NT2/D1 (cell line): ENCODE measurements around the gene SGPL1.

Experiments used
- DNase-seq: peaks from one replicate; pipeline ENCODE4 v3.0.0-alpha.2; 2011; ENCODE audit warnings: low read depth, low spot score
- H3K27me3 ChIP-seq: 2 replicates; pipeline ENCODE4 v1.6.0; 2011; ENCODE audit warnings: mild to moderate bottlenecking; ENCODE audit not compliant: insufficient read length, insufficient read depth
- H3K36me3 ChIP-seq: 2 replicates; pipeline ENCODE4 v1.6.1; 2011; ENCODE audit warnings: mild to moderate bottlenecking, low read length, mixed read lengths; ENCODE audit not compliant: insufficient read depth, insufficient read length
- H3K4me1 ChIP-seq: 2 replicates; pipeline ENCODE4 v1.5.1; 2011; ENCODE audit not compliant: insufficient read depth, insufficient read length
- H3K4me3 ChIP-seq: 2 replicates; pipeline ENCODE4 v1.5.1; 2011; ENCODE audit warnings: low read depth; ENCODE audit not compliant: insufficient read length
- H3K9ac ChIP-seq: 2 replicates; pipeline ENCODE4 v1.6.0; 2011; ENCODE audit warnings: low read depth; ENCODE audit not compliant: insufficient read length
- H3K9me3 ChIP-seq: 2 replicates; pipeline ENCODE4 v1.5.1; 2011; ENCODE audit warnings: mild to moderate bottlenecking, low read length; ENCODE audit not compliant: insufficient read depth
- SUZ12 ChIP-seq: IDR thresholded peaks from 2 replicates; pipeline ENCODE4 v1.6.1; 2011; ENCODE audit not compliant: insufficient read length, insufficient read depth; ENCODE audit errors: extremely low read depth
- YY1 ChIP-seq: IDR thresholded peaks from 2 replicates; pipeline ENCODE4 v1.6.1; 2011; ENCODE audit not compliant: insufficient read length, insufficient read depth
- ZNF274 ChIP-seq: IDR thresholded peaks from 2 replicates; pipeline ENCODE4 v1.6.1; 2011; ENCODE audit warnings: mild to moderate bottlenecking, low read depth, low read length

The SGPL1 gene

DNA sequence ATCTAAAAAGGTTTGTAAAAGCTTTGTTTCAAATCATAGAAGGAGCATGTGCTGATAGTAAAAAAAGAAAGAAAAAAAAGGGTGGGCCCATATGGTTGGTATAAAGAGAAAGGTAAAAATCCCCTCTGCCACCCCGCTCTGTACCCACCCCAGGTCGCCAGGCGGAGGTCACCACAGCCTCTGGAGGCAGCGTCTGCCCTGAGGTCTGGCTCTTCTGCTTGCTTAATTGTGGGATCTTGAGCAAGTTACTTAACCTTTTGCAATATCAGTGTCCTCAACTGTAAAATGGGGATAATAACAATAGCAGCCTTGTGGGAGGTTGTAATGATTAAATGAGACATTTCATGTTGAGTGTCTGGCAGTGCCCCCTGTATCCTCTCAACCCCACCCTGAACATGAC is 83.3 kb downstream of the SGPL1 start:
- Histone ChIP-seq H3K4me3 (no peak overlapping the region), H3K4me1 (peaks cover 3% of the 10 kb centered on the region), H3K9ac (no peak overlapping the region), H3K27me3 (no peaks in the 10 kb centered on the region), H3K36me3 (no peaks in the 10 kb centered on the region), H3K9me3 (no peaks in the 10 kb centered on the region)
- DNase-seq: no peak
- TF ChIP-seq SUZ12: no peak

DNA sequence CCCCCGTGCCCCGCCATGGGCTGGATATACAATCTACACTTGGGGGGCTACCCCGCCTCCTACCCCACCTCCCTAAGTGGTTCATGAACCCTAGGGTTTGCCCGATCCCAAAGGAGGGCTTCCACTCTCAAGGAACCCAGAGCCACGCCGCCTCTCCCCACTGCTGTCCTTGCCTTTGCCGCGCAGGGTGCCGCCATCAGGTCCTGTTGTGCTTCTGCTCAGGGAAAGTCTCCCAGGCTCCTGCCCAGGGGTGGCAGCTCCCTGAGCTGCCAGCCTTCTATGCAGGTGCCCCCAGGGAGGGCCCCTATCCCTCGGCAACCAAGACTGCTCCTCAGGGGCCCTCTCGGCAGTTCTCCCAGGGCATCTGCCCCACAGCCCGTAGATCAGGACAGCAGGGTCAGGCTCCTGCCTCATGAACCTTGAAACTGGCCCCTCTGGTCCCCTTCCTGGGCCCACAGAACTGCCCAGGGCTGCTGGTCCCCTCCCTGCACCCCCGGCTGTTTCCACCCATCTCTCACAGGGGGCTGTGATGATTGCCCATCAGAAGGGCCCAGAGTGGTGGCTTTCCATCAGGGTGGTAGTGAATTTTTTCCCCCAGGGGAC is 85.6 kb downstream of the SGPL1 start:
- TF ChIP-seq SUZ12 (no peak), ZNF274 (no peak), YY1 (no peak)
- no peaks in the 10 kb centered on the region for H3K27me3 ChIP-seq
- H3K9me3 ChIP-seq: no peaks in the 10 kb centered on the region
- H3K9ac ChIP-seq: no peak overlapping the region
- H3K36me3 ChIP-seq: no peaks in the 10 kb centered on the region
- H3K4me3 ChIP-seq: no peak overlapping the region
- no peak for DNase-seq
- peaks cover 5% of the 10 kb centered on the region for H3K4me1 ChIP-seq

DNA sequence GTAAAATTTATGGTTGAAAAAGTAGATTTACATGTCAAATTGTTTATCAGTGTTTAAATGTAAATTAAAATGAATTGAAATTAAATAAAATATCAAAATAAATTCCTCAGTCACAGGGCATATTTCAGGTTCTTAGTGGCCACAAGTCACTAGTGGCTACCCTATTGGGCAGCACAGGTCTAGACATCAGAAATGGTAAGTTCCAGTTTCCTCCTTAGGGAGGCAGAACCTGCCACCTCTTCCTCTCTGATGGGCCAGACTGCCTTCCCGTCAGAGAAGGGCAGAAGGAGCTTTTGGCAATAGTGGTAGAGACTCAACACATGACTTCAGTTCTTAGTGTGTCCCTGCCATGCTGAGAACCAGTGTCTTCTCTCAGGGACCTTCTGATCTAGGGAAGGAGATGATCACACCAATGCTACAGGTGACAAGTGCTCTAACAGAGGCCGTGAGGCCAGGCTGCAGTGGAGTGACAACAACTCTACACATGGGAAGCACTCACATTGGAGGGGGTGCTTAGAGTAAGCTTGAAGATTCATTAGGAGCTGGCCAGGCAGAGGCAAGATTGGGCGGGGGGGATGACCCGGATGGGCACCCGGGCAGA is 87.0 kb downstream of the SGPL1 start:
- Histone ChIP-seq H3K4me1 (peaks cover 5% of the 10 kb centered on the region), H3K9ac (no peak overlapping the region), H3K9me3 (no peaks in the 10 kb centered on the region), H3K4me3 (no peak overlapping the region), H3K36me3 (no peaks in the 10 kb centered on the region), H3K27me3 (no peaks in the 10 kb centered on the region)
- TF ChIP-seq SUZ12 (no peak), YY1 (no peak), ZNF274 (no peak)
- DNase-seq: no peak

DNA sequence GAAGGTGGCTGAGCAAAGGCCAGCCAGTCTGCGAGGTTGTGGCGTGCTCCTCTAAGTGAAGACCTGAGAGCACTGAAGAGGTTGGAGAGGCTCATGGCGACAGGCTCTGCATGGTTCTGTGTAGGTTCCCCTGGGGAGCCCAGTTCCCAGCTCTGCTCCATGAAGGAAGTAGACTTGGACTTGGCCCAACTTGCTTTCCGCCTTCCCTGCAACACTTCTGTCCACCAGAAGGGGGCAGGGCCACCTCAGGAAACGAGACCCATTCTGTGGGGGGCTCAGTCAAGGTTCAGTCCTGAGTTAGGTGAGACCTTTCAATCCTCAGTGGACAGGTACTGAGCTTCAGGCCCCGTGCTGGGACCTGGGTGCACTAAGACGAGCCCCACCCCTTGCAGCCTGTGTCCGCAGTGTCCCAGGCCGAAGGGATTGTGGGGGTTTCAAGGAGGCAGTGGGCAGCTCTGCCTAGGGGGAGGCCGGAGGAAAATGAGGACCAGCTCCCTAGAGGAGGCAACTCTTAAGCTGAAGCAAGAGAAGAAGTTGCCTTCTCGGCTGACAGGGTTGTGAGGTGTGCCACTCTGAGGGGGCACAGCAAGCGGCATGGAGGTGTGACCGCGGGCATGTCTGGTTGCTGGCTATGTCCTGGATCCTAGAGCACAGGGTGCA is 87.6 kb downstream of the SGPL1 start:
- no peak overlapping the region for H3K9ac ChIP-seq
- H3K9me3 ChIP-seq: no peaks in the 10 kb centered on the region
- peaks cover 5% of the 10 kb centered on the region for H3K4me1 ChIP-seq
- no peaks in the 10 kb centered on the region for H3K36me3 ChIP-seq
- no peaks in the 10 kb centered on the region for H3K27me3 ChIP-seq
- no peak overlapping the region for H3K4me3 ChIP-seq
- TF ChIP-seq ZNF274 (no peak), YY1 (no peak), SUZ12 (no peak)
- DNase-seq: no peak

DNA sequence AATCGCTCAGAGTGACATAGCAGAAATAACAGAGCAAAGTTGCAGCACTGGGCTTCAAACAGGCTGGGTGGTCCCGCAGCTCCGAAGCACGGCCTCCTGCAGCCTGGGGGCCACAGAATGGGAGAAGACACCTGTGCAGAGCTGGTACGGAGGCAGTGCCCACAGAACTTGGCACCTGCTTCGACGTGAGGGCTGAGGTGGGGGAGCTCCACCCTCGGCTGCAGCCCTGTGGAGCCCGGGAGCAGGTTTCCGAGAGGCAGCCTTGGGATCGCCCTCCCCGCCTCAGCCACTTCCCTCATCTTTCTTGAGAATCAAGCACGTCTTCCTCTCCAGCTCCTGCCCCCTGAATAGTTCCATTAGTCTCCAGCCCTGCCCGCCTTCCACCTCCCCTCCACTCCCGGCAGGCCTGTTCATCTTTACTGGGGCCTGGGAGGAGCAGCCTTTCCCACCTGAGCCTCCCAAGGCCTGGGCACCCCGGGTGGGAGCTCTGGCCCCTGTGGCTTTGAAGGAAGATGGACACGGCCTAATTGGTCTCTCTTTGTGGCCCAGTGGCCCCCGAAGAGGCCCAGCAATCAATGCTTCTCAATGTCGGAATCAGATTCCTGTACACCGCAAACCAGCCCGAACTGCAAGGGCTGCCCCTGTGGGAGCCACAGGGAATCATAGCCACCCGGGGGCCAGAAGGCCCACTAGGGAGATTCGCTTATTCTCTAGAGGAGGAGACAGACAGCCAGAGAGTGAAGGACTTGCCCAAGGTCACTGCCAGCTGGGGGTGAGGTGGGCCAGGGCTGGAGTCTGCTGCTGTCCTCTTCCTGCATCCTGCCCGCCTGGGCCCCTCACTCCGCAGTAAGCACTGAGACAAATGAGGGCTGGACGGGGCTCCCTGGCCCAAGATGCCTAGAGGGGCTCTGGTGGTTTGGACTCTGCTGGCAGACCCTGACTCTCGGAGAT is 89.6 kb downstream of the SGPL1 start:
- Histone ChIP-seq H3K9me3 (no peaks in the 10 kb centered on the region), H3K4me3 (no peak overlapping the region), H3K9ac (no peak overlapping the region), H3K27me3 (no peaks in the 10 kb centered on the region), H3K4me1 (peaks cover 5% of the 10 kb centered on the region), H3K36me3 (no peaks in the 10 kb centered on the region)
- no peak for TF ChIP-seq SUZ12
- DNase-seq: no peak

DNA sequence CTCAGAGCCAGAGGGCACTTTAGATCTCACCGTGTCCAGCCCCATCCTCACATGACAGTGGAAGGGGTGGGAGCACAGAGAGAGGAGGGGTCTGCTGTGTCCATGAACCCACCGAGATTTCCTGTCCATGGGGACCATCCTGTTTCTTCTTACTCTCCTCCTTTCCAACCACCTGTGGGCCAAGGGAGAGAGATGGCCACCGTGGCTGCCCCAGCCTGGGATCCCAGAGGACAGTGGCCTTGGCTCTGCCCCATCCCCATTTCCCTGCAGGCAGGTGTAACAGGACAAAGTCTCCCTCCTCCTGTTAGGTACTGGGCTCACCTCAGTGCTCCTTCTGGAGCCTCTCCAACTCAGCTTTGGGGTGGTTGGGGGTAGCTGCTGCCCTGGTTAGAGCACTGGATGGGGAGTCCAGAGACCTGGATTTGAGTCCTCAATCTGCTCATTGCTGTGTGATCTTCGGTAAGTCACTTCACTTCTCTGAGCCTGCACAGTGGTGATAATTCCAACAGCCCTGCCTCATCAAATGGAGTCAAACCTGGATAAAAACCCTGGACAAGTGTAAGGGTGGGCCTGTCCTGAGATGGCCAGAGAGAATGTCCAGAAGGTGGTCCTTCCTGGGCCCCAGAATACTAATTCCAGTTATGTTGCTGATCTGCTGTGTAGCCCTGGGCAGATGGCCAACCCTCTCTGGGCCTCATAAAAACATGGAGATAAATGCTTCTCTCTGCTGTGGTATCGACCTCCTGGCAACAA is 90.5 kb downstream of the SGPL1 start:
- Histone ChIP-seq H3K9ac (no peak overlapping the region), H3K4me3 (no peak overlapping the region), H3K4me1 (peaks cover 5% of the 10 kb centered on the region), H3K27me3 (no peaks in the 10 kb centered on the region), H3K9me3 (no peaks in the 10 kb centered on the region), H3K36me3 (no peaks in the 10 kb centered on the region)
- DNase-seq: no peak
- TF ChIP-seq SUZ12 (no peak), YY1 (no peak), ZNF274 (no peak)
